A549 (cell line): ENCODE data around the gene SUPT4H1.

Source experiments
- CTCF ChIP-seq: fragments of >200 bp; sonication (Bioruptor Twin); formaldehyde crosslinking; IDR thresholded peaks from 3 replicates; pipeline ENCODE4 v1.5.1; 2016
- E2F6 ChIP-seq: IDR thresholded peaks from 2 replicates; pipeline ENCODE4 v1.6.1; 2012; ENCODE audit warnings: low read depth, borderline replicate concordance
- EP300 ChIP-seq, 2 experiments: fragments of >200 bp; sonication (Bioruptor Twin); formaldehyde crosslinking; IDR thresholded peaks; 2 replicates in 1 of 2; 3 replicates in 1 of 2; pipeline ENCODE4 v1.6.1; 2016 to 2017
- HEYL ChIP-seq: fragments of 250-450 bp; sonication (Bioruptor Pico); IDR thresholded peaks from 2 replicates; pipeline ENCODE4 v1.8.0; 2021; ENCODE audit warnings: mild to moderate bottlenecking, moderate library complexity
- MAX ChIP-seq: IDR thresholded peaks from 2 replicates; pipeline ENCODE4 v1.6.1; 2012
- NPAS2 ChIP-seq: fragments of 250-450 bp; sonication (Bioruptor Pico); IDR thresholded peaks from 2 replicates; pipeline ENCODE4 v1.8.0; 2022; ENCODE audit warnings: mild to moderate bottlenecking, moderate library complexity, borderline replicate concordance
- POLR2A ChIP-seq: IDR thresholded peaks from 2 replicates; pipeline ENCODE4 v1.6.1; 2012; ENCODE audit warnings: mild to moderate bottlenecking, low read length
- RAD21 ChIP-seq, 2 experiments: fragments of >200 bp in 1 of 2; sonication (Bioruptor Twin) in 1 of 2; formaldehyde crosslinking in 1 of 2; IDR thresholded peaks in 1 of 2; conservative IDR thresholded peaks in 1 of 2; 2 replicates in 1 of 2; 3 replicates in 1 of 2; pipeline ENCODE4 v1.6.1; 2012 to 2018; ENCODE audit warnings: inconsistent platforms in 1 of 2

GRCh38 chr17:58353389-58353825, 1.4 kb upstream of the SUPT4H1 start:
- TF ChIP-seq POLR2A (no peak), E2F6 (no peak), CTCF (no peak), RAD21 (conservative IDR thresholded peaks at IDR 0.05 in 1 of 2, IDR thresholded peaks at IDR 0.05 in 1 of 2) (no peak), HEYL (CRISPR knock-in tag) (no peak), NPAS2 (CRISPR knock-in tag) (no peak), MAX (no peak), EP300 (IDR thresholded peaks at IDR 0.05) (no peak)
